ENCODE results near the gene BFSP1.

GRCh38 chr20:17493173-17493572, 38.0 kb downstream of the BFSP1 start:
- no peak for TF ChIP-seq CTCF (IDR thresholded peaks at IDR 0.05)
- no peak for TF ChIP-seq ZFX (IDR thresholded peaks at IDR 0.05; ENCODE audit: borderline replicate concordance)

Measured in 22Rv1 (cell line).